Esophagus squamous epithelium (tissue), 4 donors: ENCODE data around the gene GKAP1.

Experiments
- POLR2A ChIP-seq, 4 donors: fragments of 450-650 bp; IDR thresholded peaks; one replicate each; pipeline ENCODE4 v1.6.1; 2017; ENCODE audit warnings: antibody characterized with exemption in 4 of 4, mild to moderate bottlenecking in 4 of 4, moderate library complexity in 3 of 4
- TF ChIP-seq, protein P1 (sequence below), 6 experiments: fragments of 450-650 bp in 4 of 6; fragments of 200-600 bp in 2 of 6; sonication (generic) in 2 of 6; IDR thresholded peaks; one replicate each; pipeline ENCODE4 v1.5.1; 2016 to 2019; ENCODE audit warnings: antibody characterized with exemption in 6 of 6, mild to moderate bottlenecking in 4 of 6, moderate library complexity in 4 of 6

DNA sequence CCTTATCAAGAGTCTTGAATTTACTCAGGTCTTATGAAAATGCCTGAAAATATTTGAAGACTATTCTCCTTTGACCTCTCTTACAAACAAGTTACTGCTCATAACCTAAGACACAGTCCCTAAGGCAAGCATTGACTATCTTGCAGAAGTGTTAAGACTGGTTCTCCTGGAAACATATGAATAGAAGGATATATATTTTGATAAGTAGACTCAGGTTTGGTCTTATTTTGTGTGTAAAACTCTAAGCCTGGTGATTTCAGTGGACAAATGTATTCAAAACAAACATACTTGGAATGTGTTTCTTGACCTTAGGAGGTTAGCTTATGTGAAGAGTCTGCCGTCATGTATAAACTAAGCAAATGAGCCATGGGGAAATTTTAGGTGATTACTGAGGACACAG lies 102.3 kb downstream of the GKAP1 start:
- TF ChIP-seq, protein P1, sequence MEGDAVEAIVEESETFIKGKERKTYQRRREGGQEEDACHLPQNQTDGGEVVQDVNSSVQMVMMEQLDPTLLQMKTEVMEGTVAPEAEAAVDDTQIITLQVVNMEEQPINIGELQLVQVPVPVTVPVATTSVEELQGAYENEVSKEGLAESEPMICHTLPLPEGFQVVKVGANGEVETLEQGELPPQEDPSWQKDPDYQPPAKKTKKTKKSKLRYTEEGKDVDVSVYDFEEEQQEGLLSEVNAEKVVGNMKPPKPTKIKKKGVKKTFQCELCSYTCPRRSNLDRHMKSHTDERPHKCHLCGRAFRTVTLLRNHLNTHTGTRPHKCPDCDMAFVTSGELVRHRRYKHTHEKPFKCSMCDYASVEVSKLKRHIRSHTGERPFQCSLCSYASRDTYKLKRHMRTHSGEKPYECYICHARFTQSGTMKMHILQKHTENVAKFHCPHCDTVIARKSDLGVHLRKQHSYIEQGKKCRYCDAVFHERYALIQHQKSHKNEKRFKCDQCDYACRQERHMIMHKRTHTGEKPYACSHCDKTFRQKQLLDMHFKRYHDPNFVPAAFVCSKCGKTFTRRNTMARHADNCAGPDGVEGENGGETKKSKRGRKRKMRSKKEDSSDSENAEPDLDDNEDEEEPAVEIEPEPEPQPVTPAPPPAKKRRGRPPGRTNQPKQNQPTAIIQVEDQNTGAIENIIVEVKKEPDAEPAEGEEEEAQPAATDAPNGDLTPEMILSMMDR (IDR thresholded peaks at IDR 0.05) = no peak
- no peak for TF ChIP-seq POLR2A (IDR thresholded peaks at IDR 0.05)
